ENCODE measurements around the gene PAX7. TPM values are rescaled to one million over a fixed set of nuclear protein-coding genes. Genes with fewer than 3 reads are reported as not detected.
A peak's percentile ranks its signal among the peaks of the same experiment; 100 is the strongest.

Gene PAX7
- total and polyA plus RNA-seq, 9 of the 15 experiments (the other 6 are each of a cell fraction or from before 2014, with no cell fraction given), result not detected

DNA sequence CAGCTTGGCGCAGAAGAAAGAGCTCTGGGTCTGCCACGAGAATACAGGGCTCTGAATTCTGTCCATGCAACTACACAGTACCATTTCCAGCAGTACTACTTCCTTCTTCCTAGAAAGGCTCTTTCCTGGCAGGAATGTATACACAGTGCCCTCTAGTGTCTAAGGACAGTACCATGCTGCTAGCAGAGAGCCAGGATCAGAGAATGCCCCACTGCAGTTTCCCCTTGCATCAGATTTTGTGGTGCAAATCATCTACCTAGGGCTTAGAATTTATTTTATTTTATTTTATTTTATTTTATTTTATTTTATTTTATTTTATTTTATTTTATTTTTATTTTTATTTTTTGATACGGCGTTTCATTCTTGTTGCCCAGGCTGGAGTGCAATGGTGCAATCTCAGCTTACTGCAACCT is 50.8 kb downstream of the PAX7 start (continued):
- TF ChIP-seq ZC3H11A (IDR thresholded peaks at IDR 0.05; ENCODE audit: low read depth, low read length) (no peak), CCNT2 (IDR thresholded peaks at IDR 0.05; ENCODE audit: borderline replicate concordance, extremely low read depth, insufficient read length, low read depth, low read length) (no peak), SMARCE1 (IDR thresholded peaks at IDR 0.05) (no peak), ZNF124 (CRISPR knock-in tag; IDR thresholded peaks at IDR 0.05) (no peak), CEBPZ (IDR thresholded peaks at IDR 0.05; ENCODE audit: borderline replicate concordance, low read depth, low read length) (no peak), BCOR (IDR thresholded peaks at IDR 0.05) (peak; percentile 88), ZNF707 (CRISPR knock-in tag; conservative IDR thresholded peaks at IDR 0.05) (no peak), MLX (CRISPR knock-in tag; conservative IDR thresholded peaks at IDR 0.05) (no peak), TAF7 (tag; IDR thresholded peaks at IDR 0.05) (no peak), HMGN3 (IDR thresholded peaks at IDR 0.05; ENCODE audit: borderline replicate concordance, extremely low read depth, insufficient read length, low read depth, low read length) (no peak), HOXB6 (CRISPR knock-in tag; IDR thresholded peaks at IDR 0.05; ENCODE audit: borderline replicate concordance) (no peak), GTF2F1 (IDR thresholded peaks at IDR 0.05; ENCODE audit: low read depth, low read length) (no peak), KAT7 (CRISPR knock-in tag; IDR thresholded peaks at IDR 0.05; ENCODE audit: borderline replicate concordance) (no peak), ZNF175 (CRISPR knock-in tag; IDR thresholded peaks at IDR 0.05; ENCODE audit: low read depth) (peak; percentile 54; the same call in 1 of the 2 replicates), ATF4 (CRISPR knock-in tag; IDR thresholded peaks at IDR 0.05) (no peak), PYGO2 (tag; IDR thresholded peaks at IDR 0.05) (no peak), CBFB (CRISPR knock-in tag; IDR thresholded peaks at IDR 0.05) (no peak), COPS2 (conservative IDR thresholded peaks at IDR 0.05) (no peak), SP2 (IDR thresholded peaks at IDR 0.05; ENCODE audit: extremely low read depth, low read depth, low read length, poor library complexity, severe bottlenecking) (peak; percentile 17), PTRF (tag; IDR thresholded peaks at IDR 0.05) (no peak), NBN (IDR thresholded peaks at IDR 0.05; ENCODE audit: low read depth) (0 out of 2 replicates have a peak, but pooled peaks have one; percentile 27)
- TF ChIP-seq, protein P1, sequence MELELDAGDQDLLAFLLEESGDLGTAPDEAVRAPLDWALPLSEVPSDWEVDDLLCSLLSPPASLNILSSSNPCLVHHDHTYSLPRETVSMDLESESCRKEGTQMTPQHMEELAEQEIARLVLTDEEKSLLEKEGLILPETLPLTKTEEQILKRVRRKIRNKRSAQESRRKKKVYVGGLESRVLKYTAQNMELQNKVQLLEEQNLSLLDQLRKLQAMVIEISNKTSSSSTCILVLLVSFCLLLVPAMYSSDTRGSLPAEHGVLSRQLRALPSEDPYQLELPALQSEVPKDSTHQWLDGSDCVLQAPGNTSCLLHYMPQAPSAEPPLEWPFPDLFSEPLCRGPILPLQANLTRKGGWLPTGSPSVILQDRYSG (tag; conservative IDR thresholded peaks at IDR 0.05; ENCODE audit: low read depth), result no peak
